Measurements from ENCODE around the gene CATSPERZ. TPM values are rescaled to one million over a fixed set of nuclear protein-coding genes. Genes with fewer than 3 reads are reported as not detected.
"Not testable (repeated sequence)": the region's sequence is repeated elsewhere in the genome, so short reads cannot be mapped to it uniquely, and the experiment has no call there.

CATSPERZ gene
- total RNA-seq, 1 donor, result not detected

DNA sequence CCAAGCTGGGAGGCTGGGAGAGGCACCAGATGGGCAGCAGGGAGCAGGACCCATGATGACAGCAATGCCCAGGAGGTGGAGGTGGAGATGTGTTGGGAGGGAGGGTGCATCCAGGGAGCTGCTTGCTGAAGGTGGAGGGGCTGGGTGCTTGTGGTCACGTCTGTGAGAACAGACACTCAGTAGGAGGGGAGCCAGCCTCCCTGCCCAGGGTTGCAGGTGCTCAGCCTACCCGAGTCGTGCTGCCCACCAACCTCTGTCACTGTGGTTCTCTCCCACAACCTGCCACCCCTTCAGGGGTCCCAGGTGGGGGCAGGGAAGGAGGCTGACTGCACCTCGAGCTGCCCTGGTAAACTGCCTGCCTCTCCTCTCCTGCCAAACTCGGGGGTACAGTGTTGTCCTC, 23.2 kb downstream of the CATSPERZ start:
- TF ChIP-seq, protein P1, sequence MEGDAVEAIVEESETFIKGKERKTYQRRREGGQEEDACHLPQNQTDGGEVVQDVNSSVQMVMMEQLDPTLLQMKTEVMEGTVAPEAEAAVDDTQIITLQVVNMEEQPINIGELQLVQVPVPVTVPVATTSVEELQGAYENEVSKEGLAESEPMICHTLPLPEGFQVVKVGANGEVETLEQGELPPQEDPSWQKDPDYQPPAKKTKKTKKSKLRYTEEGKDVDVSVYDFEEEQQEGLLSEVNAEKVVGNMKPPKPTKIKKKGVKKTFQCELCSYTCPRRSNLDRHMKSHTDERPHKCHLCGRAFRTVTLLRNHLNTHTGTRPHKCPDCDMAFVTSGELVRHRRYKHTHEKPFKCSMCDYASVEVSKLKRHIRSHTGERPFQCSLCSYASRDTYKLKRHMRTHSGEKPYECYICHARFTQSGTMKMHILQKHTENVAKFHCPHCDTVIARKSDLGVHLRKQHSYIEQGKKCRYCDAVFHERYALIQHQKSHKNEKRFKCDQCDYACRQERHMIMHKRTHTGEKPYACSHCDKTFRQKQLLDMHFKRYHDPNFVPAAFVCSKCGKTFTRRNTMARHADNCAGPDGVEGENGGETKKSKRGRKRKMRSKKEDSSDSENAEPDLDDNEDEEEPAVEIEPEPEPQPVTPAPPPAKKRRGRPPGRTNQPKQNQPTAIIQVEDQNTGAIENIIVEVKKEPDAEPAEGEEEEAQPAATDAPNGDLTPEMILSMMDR (IDR thresholded peaks at IDR 0.05; ENCODE audit: extremely low read depth, low read depth, low read length), result no peak
- Histone ChIP-seq H4K20me1 (ENCODE audit: insufficient read depth, low read length) (peaks cover 7% of the 10 kb centered on the region), H3K4me2 (ENCODE audit: insufficient read depth, low read length) (no peak overlapping the region), H3K27ac (ENCODE audit: low read depth, low read length) (no peak overlapping the region), H3K79me2 (ENCODE audit: insufficient read depth, low read length) (peaks cover 11% of the 10 kb centered on the region), H3K9me3 (ENCODE audit: low read depth, low read length) (no peaks in the 10 kb centered on the region), H3K4me1 (ENCODE audit: insufficient read depth, low read length) (peaks cover 6% of the 10 kb centered on the region), H3K36me3 (ENCODE audit: insufficient read depth, low read length) (peaks cover 17% of the 10 kb centered on the region), H3K27me3 (ENCODE audit: insufficient read depth, low read length) (no peaks in the 10 kb centered on the region), H2AFZ (ENCODE audit: low read length) (no peak overlapping the region), H3K4me3 (ENCODE audit: insufficient read depth, low read length) (no peak overlapping the region)
- DNase-seq (ENCODE audit: insufficient read length, low spot score, missing footprints), result peak; percentile 59

DNA sequence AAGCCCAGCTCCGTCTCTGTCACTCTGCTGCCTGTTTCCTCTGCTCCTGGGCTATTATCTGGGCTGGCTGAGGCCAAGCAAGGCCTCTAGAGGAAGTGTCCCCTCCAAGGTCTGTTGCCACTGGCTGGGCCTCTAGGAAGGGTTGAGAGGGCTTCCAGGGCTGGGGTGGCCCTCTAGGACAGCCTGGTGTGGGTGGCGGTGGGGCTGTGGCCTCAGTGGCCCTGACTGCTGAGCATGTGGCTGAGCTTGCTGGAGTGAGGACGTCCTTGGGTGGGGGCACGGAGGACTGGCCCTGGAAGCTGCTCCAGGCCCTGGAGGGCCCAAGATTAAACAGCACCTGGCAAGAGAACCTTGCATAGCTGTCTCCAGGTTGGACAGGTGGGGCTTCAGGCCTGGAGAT, 23.8 kb downstream of the CATSPERZ start:
- not testable (repeated sequence) for H3K27me3 ChIP-seq (ENCODE audit: insufficient read depth, low read length); H3K4me3 ChIP-seq (ENCODE audit: insufficient read depth, low read length); H3K4me1 ChIP-seq (ENCODE audit: insufficient read depth, low read length); H3K9me3 ChIP-seq (ENCODE audit: low read depth, low read length); H3K4me2 ChIP-seq (ENCODE audit: insufficient read depth, low read length); H3K79me2 ChIP-seq (ENCODE audit: insufficient read depth, low read length); H2AFZ ChIP-seq (ENCODE audit: low read length); H3K27ac ChIP-seq (ENCODE audit: low read depth, low read length); H4K20me1 ChIP-seq (ENCODE audit: insufficient read depth, low read length)
- peaks cover 17% of the 10 kb centered on the region for H3K36me3 ChIP-seq (ENCODE audit: insufficient read depth, low read length)
- peak; percentile 25 for DNase-seq (ENCODE audit: insufficient read length, low spot score, missing footprints)

DNA sequence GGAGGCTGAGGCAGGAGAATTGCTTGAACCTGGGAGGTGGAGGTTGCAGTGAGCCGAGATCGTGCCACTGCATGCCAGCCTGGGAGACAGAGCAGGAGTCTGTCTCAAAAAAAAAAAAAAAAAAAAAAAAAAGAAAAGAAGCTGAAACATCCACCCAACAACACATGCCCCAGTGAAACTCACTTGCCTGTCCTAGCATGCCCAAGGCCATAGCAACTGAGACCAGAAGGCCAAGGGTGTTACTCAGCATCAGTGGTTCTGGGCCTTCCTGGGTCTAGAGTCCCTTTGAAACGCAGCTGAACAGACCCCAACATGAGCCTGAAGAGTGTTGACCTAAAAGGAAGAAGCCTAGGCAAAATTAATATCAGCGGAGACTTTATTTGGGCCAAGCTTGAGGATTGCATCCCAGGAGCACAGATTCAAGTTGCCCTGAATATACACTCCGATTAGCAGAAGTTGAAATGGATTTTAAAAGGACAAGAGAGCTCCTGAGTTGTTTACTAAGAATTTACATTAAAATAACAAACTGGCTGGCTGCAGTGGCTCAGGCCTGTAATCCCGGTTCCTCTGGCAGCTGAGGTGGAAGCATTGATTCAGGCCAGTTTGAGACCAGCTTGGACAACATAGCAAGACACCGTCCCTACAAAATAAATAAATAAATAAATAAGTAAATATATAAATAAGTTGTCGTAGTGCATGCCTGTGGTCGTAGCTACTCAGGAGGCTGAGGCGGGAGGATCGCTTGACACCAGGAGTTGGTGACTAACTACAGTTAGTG, 24.7 kb downstream of the CATSPERZ start:
- no peak overlapping the region for H3K27ac ChIP-seq (ENCODE audit: low read depth, low read length)
- H3K4me1 ChIP-seq (ENCODE audit: insufficient read depth, low read length), result peaks cover 10% of the 10 kb centered on the region
- H3K4me2 ChIP-seq (ENCODE audit: insufficient read depth, low read length), result no peak overlapping the region
- H3K9me3 ChIP-seq (ENCODE audit: low read depth, low read length), result no peaks in the 10 kb centered on the region
- no peak for DNase-seq (ENCODE audit: insufficient read length, low spot score, missing footprints)
- H3K36me3 ChIP-seq (ENCODE audit: insufficient read depth, low read length), result peaks cover 17% of the 10 kb centered on the region
- peaks cover 7% of the 10 kb centered on the region for H4K20me1 ChIP-seq (ENCODE audit: insufficient read depth, low read length)
- no peak overlapping the region for H2AFZ ChIP-seq (ENCODE audit: low read length)
- no peak overlapping the region for H3K4me3 ChIP-seq (ENCODE audit: insufficient read depth, low read length)
- TF ChIP-seq, protein P1 (IDR thresholded peaks at IDR 0.05; ENCODE audit: extremely low read depth, low read depth, low read length), result no peak
- peaks cover 2% of the 10 kb centered on the region for H3K79me2 ChIP-seq (ENCODE audit: insufficient read depth, low read length)
- no peaks in the 10 kb centered on the region for H3K27me3 ChIP-seq (ENCODE audit: insufficient read depth, low read length)

DNA sequence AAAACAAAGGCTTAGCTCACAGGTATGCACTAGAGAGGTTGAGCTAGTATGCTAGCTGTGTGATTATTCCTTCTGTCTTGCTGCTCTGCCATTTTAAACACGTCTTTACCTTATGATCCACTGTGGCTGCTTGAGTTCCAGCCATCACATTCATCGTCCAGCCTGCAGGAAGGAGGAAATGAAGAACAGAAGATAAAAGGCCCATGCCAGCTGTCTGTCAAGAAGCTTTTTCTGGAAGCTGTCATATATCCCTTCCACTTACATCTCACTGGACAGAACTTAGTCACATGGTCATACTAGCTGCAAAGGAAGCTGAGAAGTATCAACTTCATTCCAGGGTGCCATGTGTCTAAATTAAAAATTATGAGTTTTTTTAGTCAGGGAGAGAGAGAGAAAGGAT, 27.2 kb downstream of the CATSPERZ start:
- Histone ChIP-seq H3K4me3 (ENCODE audit: insufficient read depth, low read length) (no peak overlapping the region), H4K20me1 (ENCODE audit: insufficient read depth, low read length) (peaks cover 4% of the 10 kb centered on the region), H3K36me3 (ENCODE audit: insufficient read depth, low read length) (peaks cover 4% of the 10 kb centered on the region), H2AFZ (ENCODE audit: low read length) (no peak overlapping the region), H3K27ac (ENCODE audit: low read depth, low read length) (no peak overlapping the region), H3K4me2 (ENCODE audit: insufficient read depth, low read length) (no peak overlapping the region), H3K9me3 (ENCODE audit: low read depth, low read length) (no peaks in the 10 kb centered on the region), H3K27me3 (ENCODE audit: insufficient read depth, low read length) (no peaks in the 10 kb centered on the region), H3K4me1 (ENCODE audit: insufficient read depth, low read length) (peaks cover 24% of the 10 kb centered on the region), H3K79me2 (ENCODE audit: insufficient read depth, low read length) (no peaks in the 10 kb centered on the region)
- DNase-seq (ENCODE audit: insufficient read length, low spot score, missing footprints), result peak; percentile 41
- TF ChIP-seq, protein P1 (IDR thresholded peaks at IDR 0.05; ENCODE audit: extremely low read depth, low read depth, low read length), result no peak

Measured in osteoblast (primary cell).